SU-DHL-6 (cell line): ENCODE results near the gene SLC25A40.

Experiments used
- CTCF ChIP-seq: fragments of 200-600 bp; sonication (generic); IDR thresholded peaks from one replicate; pipeline ENCODE4 v1.5.1; 2017; ENCODE audit warnings: antibody characterized with exemption, mild to moderate bottlenecking, low read length, moderate library complexity; ENCODE audit not compliant: insufficient read depth, poor library complexity, severe bottlenecking
- EZH2phosphoT487 ChIP-seq: fragments of 200-600 bp; sonication (generic), shearing (Covaris generic); conservative IDR thresholded peaks from 2 replicates; pipeline ENCODE4 v1.6.1; 2018; ENCODE audit warnings: mild to moderate bottlenecking, antibody characterized with exemption, low read length, moderate library complexity, mixed read lengths

- no peak for TF ChIP-seq CTCF
- no peak for TF ChIP-seq EZH2phosphoT487
Measured at GRCh38 chr7:87874066-87874465, 2.1 kb downstream of the SLC25A40 start.
